Thoracic aorta (tissue), 2 donors: ENCODE results near the gene POU1F1. TPM values are rescaled to one million over a fixed set of nuclear protein-coding genes. Genes with fewer than 3 reads are reported as not detected.
"Not testable (repeated sequence)": the region's sequence is repeated elsewhere in the genome, so short reads cannot be mapped to it uniquely, and the experiment has no call there.

Experiments
- ATAC-seq: fragments of 150-250 bp; one replicate; pipeline ENCODE4 v1.8.0; 2017; ENCODE audit warnings: low read depth; ENCODE audit not compliant: insufficient number of reproducible peaks, low FRiP score
- DNase-seq: peaks from one replicate; pipeline ENCODE4 v3.0.0-alpha.2; 2020; ENCODE audit warnings: low spot score
- H3K27ac ChIP-seq, 2 donors: fragments of 200-600 bp; sonication (generic); 1 replicate in 1 of 2; 2 replicates in 1 of 2; pipeline ENCODE4 v1.5.1; 2016; ENCODE audit warnings: mild to moderate bottlenecking in 2 of 2, moderate library complexity in 2 of 2
- H3K27me3 ChIP-seq: fragments of 200-600 bp; sonication (generic); replicated peaks from 2 replicates; pipeline ENCODE4 v1.6.0; 2016; ENCODE audit warnings: mild to moderate bottlenecking; ENCODE audit not compliant: insufficient read depth
- H3K36me3 ChIP-seq: fragments of 200-600 bp; sonication (generic); one replicate; pipeline ENCODE4 v1.5.1; 2016
- H3K4me1 ChIP-seq, 2 donors: fragments of 200-600 bp; sonication (generic); 1 replicate in 1 of 2; 2 replicates in 1 of 2; pipeline versions ENCODE4 v1.5.1 to v1.6.0; 2016; ENCODE audit warnings: low read depth in 2 of 2, mild to moderate bottlenecking in 1 of 2; ENCODE audit not compliant: control insufficient read depth in 1 of 2
- H3K4me3 ChIP-seq: fragments of 200-600 bp; sonication (generic); 2 replicates; pipeline ENCODE4 v1.5.1; 2016; ENCODE audit warnings: mild to moderate bottlenecking
- H3K9me3 ChIP-seq: fragments of 200-600 bp; sonication (generic); 2 replicates; pipeline ENCODE4 v1.5.1; 2016
- CTCF ChIP-seq: fragments of 200-600 bp; sonication (generic); IDR thresholded peaks from one replicate; pipeline ENCODE4 v1.5.1; 2019; ENCODE audit warnings: antibody characterized with exemption
- total RNA-seq, 2 donors: library from RNA; depleted of rRNA; stranded (reverse); fragments of >200 nt; gene quantifications; one replicate each; pipeline versions ENCODE4 v1.1.0 to v1.2.3, GENCODE V29; 2016

POU1F1 gene
- total RNA-seq, 2 donors from 2014 or later = not detected

- Histone ChIP-seq H3K27me3 (no peaks in the 10 kb centered on the region), H3K36me3 (no peaks in the 10 kb centered on the region), H3K4me3 (no peak overlapping the region), H3K4me1 (peaks cover 6 to 8% of the 10 kb centered on the region in 2 donors), H3K27ac (no peak overlapping the region), H3K9me3 (no peaks in the 10 kb centered on the region)
- DNase-seq = no peak
- no peak for TF ChIP-seq CTCF
- no peak for ATAC-seq
Observed at GRCh38 chr3:87313641-87314040, 37.3 kb upstream of the POU1F1 start.

- DNase-seq (no peak), ATAC-seq (no peak)
- TF ChIP-seq CTCF = no peak
- Histone ChIP-seq H3K9me3 (no peaks in the 10 kb centered on the region), H3K27ac (no peak overlapping the region), H3K27me3 (no peaks in the 10 kb centered on the region), H3K4me1 (no peaks in the 10 kb centered on the region), H3K4me3 (no peak overlapping the region), H3K36me3 (no peaks in the 10 kb centered on the region)
Observed at GRCh38 chr3:87311309-87311708, 34.9 kb upstream of the POU1F1 start.

- no peaks in the 10 kb centered on the region for H3K9me3 ChIP-seq
- no peak overlapping the region for H3K27ac ChIP-seq
- no peak overlapping the region for H3K4me3 ChIP-seq
- ATAC-seq (no peak), DNase-seq (no peak)
- H3K27me3 ChIP-seq = no peaks in the 10 kb centered on the region
- no peak for TF ChIP-seq CTCF
- H3K36me3 ChIP-seq = no peaks in the 10 kb centered on the region
- H3K4me1 ChIP-seq = no peaks in the 10 kb centered on the region
Observed at GRCh38 chr3:87309601-87310000, 33.2 kb upstream of the POU1F1 start.

GRCh38 chr3:87307805-87308204, 31.4 kb upstream of the POU1F1 start:
- no peak for ATAC-seq
- Histone ChIP-seq H3K9me3 (no peaks in the 10 kb centered on the region), H3K4me3 (no peak overlapping the region), H3K27ac (no peak overlapping the region), H3K27me3 (no peaks in the 10 kb centered on the region), H3K36me3 (no peaks in the 10 kb centered on the region), H3K4me1 (no peaks in the 10 kb centered on the region)
- TF ChIP-seq CTCF = no peak
- DNase-seq = no peak

DNA sequence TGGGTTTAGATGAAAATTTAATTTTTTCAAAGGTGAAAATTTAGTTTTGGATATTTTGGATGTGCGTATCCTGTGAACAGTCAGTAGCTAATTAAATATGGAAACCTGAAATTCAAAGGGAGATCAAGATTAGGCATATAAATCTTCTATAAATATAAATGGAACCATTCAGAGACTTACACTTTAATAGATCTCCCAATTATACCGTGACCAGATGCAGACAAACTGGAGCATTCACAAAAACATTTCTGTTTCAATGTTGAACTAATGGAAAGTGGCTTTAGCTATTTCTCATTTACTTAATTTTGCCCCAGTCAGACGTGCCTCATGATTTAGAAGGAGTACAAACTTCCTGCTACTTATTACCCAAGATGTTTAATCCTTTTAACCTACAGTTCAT, 29.1 kb upstream of the POU1F1 start:
- H3K4me1 ChIP-seq = no peaks in the 10 kb centered on the region
- H3K36me3 ChIP-seq = no peaks in the 10 kb centered on the region
- H3K4me3 ChIP-seq = no peak overlapping the region

GRCh38 chr3:87305031-87305430, 28.6 kb upstream of the POU1F1 start:
- H3K36me3 ChIP-seq, H3K27ac ChIP-seq, H3K4me1 ChIP-seq, ATAC-seq, H3K27me3 ChIP-seq, DNase-seq, H3K9me3 ChIP-seq, H3K4me3 ChIP-seq: not testable (repeated sequence)

More for the DNA sequence above, 29.1 kb upstream of the POU1F1 start:
- no peak for ATAC-seq
- no peak for DNase-seq
- no peaks in the 10 kb centered on the region for H3K27me3 ChIP-seq
- no peak for TF ChIP-seq CTCF
- H3K9me3 ChIP-seq = no peaks in the 10 kb centered on the region
- no peak overlapping the region for H3K27ac ChIP-seq
